Epithelial cell of prostate (primary cell): Measurements from ENCODE around the gene TGFA.

Experiments used
- DNase-seq: peaks from one replicate; pipeline ENCODE4 v3.0.0-alpha.2; 2011; ENCODE audit warnings: low read depth, low spot score
- H3K27ac ChIP-seq: fragments of 450-650 bp; 2 replicates; pipeline ENCODE4 v1.5.1; 2017; ENCODE audit warnings: mild to moderate bottlenecking

The TGFA gene

GRCh38 chr2:70504750-70505149 is 48.9 kb downstream of the TGFA start:
- DNase-seq: no peak
- no peak overlapping the region for H3K27ac ChIP-seq

GRCh38 chr2:70503896-70504295 is 49.7 kb downstream of the TGFA start:
- DNase-seq: no peak
- H3K27ac ChIP-seq: no peak overlapping the region

- no peak for DNase-seq
- H3K27ac ChIP-seq: peak overlapping the region; percentile 18
Measured at GRCh38 chr2:70501728-70502127, 51.9 kb downstream of the TGFA start.

GRCh38 chr2:70501215-70501614 is 52.4 kb downstream of the TGFA start:
- H3K27ac ChIP-seq: peak overlapping the region; percentile 18
- no peak for DNase-seq

GRCh38 chr2:70499253-70499652 is 54.4 kb downstream of the TGFA start:
- DNase-seq: no peak
- peak overlapping the region; percentile 35 for H3K27ac ChIP-seq

- no peak for DNase-seq
- peak overlapping the region; percentile 35 for H3K27ac ChIP-seq
Measured at GRCh38 chr2:70498528-70498927, 55.1 kb downstream of the TGFA start.

GRCh38 chr2:70498054-70498453 is 55.6 kb downstream of the TGFA start:
- H3K27ac ChIP-seq: peak overlapping the region; percentile 35
- no peak for DNase-seq

GRCh38 chr2:70496819-70497218 is 56.8 kb downstream of the TGFA start:
- peak overlapping the region; percentile 35 for H3K27ac ChIP-seq
- DNase-seq: no peak

GRCh38 chr2:70494293-70494886 is 59.2 kb downstream of the TGFA start:
- no peak for DNase-seq
- H3K27ac ChIP-seq: no peak overlapping the region

GRCh38 chr2:70490381-70490780 is 63.2 kb downstream of the TGFA start:
- DNase-seq: no peak
- H3K27ac ChIP-seq: peak overlapping the region; percentile 44

GRCh38 chr2:70489165-70489564 is 64.5 kb downstream of the TGFA start:
- H3K27ac ChIP-seq: peak overlapping the region; percentile 44
- no peak for DNase-seq

GRCh38 chr2:70484086-70484485 is 69.5 kb downstream of the TGFA start:
- no peak for DNase-seq

GRCh38 chr2:70482401-70482800 is 71.2 kb downstream of the TGFA start:
- H3K27ac ChIP-seq: peak overlapping the region; percentile 28
- DNase-seq: no peak

More at GRCh38 chr2:70484086-70484485, 69.5 kb downstream of the TGFA start:
- peak overlapping the region; percentile 28 for H3K27ac ChIP-seq

- no peak for DNase-seq
- H3K27ac ChIP-seq: peak overlapping the region; percentile 37
Measured at GRCh38 chr2:70480468-70480867, 73.2 kb downstream of the TGFA start.

GRCh38 chr2:70479816-70480215 is 73.8 kb downstream of the TGFA start:
- H3K27ac ChIP-seq: peak overlapping the region; percentile 37
- no peak for DNase-seq

GRCh38 chr2:70477441-70477844 is 76.2 kb downstream of the TGFA start:
- DNase-seq: no peak
- H3K27ac ChIP-seq: peak overlapping the region; percentile 18

- no peak overlapping the region for H3K27ac ChIP-seq
- no peak for DNase-seq
Measured at GRCh38 chr2:70475266-70475665, 78.4 kb downstream of the TGFA start.

- DNase-seq: no peak
- peak overlapping the region; percentile 31 for H3K27ac ChIP-seq
Measured at GRCh38 chr2:70474256-70474848, 79.3 kb downstream of the TGFA start.

- no peak for DNase-seq
Measured at GRCh38 chr2:70473101-70473722, 80.4 kb downstream of the TGFA start.

GRCh38 chr2:70472221-70472890 is 81.3 kb downstream of the TGFA start:
- peak overlapping the region; percentile 31 for H3K27ac ChIP-seq
- no peak for DNase-seq

More at GRCh38 chr2:70473101-70473722, 80.4 kb downstream of the TGFA start:
- peak overlapping the region; percentile 31 for H3K27ac ChIP-seq

- no peak for DNase-seq
- H3K27ac ChIP-seq: peak overlapping the region; percentile 31
Measured at GRCh38 chr2:70471129-70471528, 82.5 kb downstream of the TGFA start.
